ENCODE data around the gene LRRC63.

Gene LRRC63

DNA sequence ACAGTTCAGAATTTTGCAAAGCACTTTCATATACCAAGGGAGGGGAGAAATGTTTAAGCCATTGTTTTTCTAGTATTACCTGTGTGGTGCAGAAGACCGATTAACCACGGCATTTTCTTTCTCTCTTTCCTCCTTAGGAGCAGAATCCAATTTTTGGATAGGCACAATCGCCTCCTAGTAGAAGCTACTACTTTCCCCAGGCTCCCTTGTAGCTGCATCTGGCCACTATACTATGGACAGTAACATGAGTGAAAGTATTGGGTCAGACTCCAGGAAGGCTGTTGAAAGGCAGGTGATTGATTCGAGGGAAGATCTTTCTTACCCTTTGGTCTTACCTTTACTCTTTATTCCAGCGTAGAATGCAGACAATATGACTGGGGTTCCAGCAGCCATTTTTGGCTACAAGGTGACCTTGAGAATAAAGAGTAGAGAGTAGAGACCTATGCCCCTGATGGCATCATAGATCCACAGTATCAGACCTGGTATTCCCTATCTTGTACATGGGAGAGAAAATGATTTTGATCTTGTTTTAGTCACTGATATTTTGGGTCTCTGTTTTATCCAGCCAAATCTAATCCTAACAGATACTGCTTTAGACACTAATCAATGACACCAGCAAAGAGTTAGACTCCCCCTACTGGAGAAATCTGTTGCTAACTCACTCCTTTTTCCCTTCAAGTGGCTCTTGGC, 77.0 kb downstream of the LRRC63 start:
- H3K9me3 ChIP-seq (ENCODE audit: insufficient read depth, low read length, severe bottlenecking) = no peaks in the 10 kb centered on the region
- peak overlapping the region; percentile 44 for H3K27ac ChIP-seq (ENCODE audit: low read length)
- DNase-seq (peak; percentile 46), ATAC-seq (ENCODE audit: insufficient read depth, low read depth) (peak; percentile 92)
- H3K4me3 ChIP-seq (ENCODE audit: low read depth in 1 of 2, low read length in 2 of 2) = no peak overlapping the region
- no peak overlapping the region for H3K9ac ChIP-seq (ENCODE audit: low read depth, low read length)
- H2AFZ ChIP-seq (ENCODE audit: low read depth, low read length) = 0 out of 2 replicates have a peak overlapping the region, but pooled peaks have one; percentile 6
- TF ChIP-seq, protein P1, sequence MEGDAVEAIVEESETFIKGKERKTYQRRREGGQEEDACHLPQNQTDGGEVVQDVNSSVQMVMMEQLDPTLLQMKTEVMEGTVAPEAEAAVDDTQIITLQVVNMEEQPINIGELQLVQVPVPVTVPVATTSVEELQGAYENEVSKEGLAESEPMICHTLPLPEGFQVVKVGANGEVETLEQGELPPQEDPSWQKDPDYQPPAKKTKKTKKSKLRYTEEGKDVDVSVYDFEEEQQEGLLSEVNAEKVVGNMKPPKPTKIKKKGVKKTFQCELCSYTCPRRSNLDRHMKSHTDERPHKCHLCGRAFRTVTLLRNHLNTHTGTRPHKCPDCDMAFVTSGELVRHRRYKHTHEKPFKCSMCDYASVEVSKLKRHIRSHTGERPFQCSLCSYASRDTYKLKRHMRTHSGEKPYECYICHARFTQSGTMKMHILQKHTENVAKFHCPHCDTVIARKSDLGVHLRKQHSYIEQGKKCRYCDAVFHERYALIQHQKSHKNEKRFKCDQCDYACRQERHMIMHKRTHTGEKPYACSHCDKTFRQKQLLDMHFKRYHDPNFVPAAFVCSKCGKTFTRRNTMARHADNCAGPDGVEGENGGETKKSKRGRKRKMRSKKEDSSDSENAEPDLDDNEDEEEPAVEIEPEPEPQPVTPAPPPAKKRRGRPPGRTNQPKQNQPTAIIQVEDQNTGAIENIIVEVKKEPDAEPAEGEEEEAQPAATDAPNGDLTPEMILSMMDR (IDR thresholded peaks at IDR 0.05; ENCODE audit: borderline replicate concordance, extremely low read depth, low read length, poor library complexity, severe bottlenecking) = peak; percentile 90
- TF ChIP-seq EZH2 (IDR thresholded peaks at IDR 0.05; ENCODE audit: borderline replicate concordance, low read depth, low read length, severe bottlenecking) = no peak
- H3K27me3 ChIP-seq (ENCODE audit: insufficient read depth, low read length, poor library complexity) = no peaks in the 10 kb centered on the region
- no peak overlapping the region for H3K4me2 ChIP-seq (ENCODE audit: insufficient read depth, low read length)
- H3K79me2 ChIP-seq (ENCODE audit: insufficient read depth, low read length) = no peaks in the 10 kb centered on the region
- no peaks in the 10 kb centered on the region for H4K20me1 ChIP-seq (ENCODE audit: insufficient read depth, low read length)
- no peaks in the 10 kb centered on the region for H3K36me3 ChIP-seq (ENCODE audit: insufficient read depth, low read length)
- H3K4me1 ChIP-seq (ENCODE audit: insufficient read depth, low read length) = peaks cover 17% of the 10 kb centered on the region

DNA sequence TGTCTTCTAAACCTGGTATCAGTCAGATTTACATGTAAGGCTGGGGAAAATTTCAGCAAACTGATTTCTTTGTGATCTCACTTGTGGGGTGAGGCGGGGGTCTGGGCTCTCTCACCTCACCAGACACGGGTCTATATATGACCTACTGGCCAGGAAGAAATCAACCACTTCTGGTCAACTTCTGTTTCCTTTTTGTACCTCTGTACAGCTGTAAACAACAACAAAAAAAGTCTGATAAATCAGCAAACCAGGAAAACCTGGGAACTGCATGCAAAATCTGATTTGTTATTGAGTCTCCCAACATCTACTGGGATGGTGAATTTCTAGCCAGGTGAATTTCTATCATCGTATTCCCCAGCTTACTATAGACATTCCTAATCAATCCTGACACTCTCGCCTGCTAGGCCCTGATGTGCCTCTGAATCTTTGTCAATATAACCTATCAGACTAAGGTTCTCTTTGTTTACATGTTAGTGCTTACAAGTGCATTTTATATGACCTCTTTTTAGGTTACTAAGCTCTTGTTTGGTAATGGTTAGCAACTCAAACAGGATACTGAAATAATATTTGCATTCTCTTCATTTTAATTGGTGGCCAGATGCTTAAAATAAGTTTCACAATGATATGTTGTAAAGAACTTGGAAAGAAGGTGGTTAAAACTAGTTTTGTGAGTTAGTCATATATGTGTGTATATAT, 77.7 kb downstream of the LRRC63 start:
- Histone ChIP-seq H4K20me1 (ENCODE audit: insufficient read depth, low read length) (no peaks in the 10 kb centered on the region), H3K27ac (ENCODE audit: low read length) (peak overlapping the region; percentile 44), H3K4me2 (ENCODE audit: insufficient read depth, low read length) (no peak overlapping the region), H3K4me3 (ENCODE audit: low read depth in 1 of 2, low read length in 2 of 2) (no peak overlapping the region), H3K9ac (ENCODE audit: low read depth, low read length) (no peak overlapping the region), H3K79me2 (ENCODE audit: insufficient read depth, low read length) (no peaks in the 10 kb centered on the region), H3K4me1 (ENCODE audit: insufficient read depth, low read length) (peaks cover 22% of the 10 kb centered on the region), H3K9me3 (ENCODE audit: insufficient read depth, low read length, severe bottlenecking) (no peaks in the 10 kb centered on the region), H3K27me3 (ENCODE audit: insufficient read depth, low read length, poor library complexity) (no peaks in the 10 kb centered on the region), H2AFZ (ENCODE audit: low read depth, low read length) (peak overlapping the region; percentile 51; the same call in 1 of the 2 replicates), H3K36me3 (ENCODE audit: insufficient read depth, low read length) (no peaks in the 10 kb centered on the region)
- DNase-seq = no peak
- ATAC-seq (ENCODE audit: insufficient read depth, low read depth) = no peak; the same call in 2 of the 3 replicates
- TF ChIP-seq, protein P1 (IDR thresholded peaks at IDR 0.05; ENCODE audit: borderline replicate concordance, extremely low read depth, low read length, poor library complexity, severe bottlenecking) = no peak
- TF ChIP-seq EZH2 (IDR thresholded peaks at IDR 0.05; ENCODE audit: borderline replicate concordance, low read depth, low read length, severe bottlenecking) = no peak

DNA sequence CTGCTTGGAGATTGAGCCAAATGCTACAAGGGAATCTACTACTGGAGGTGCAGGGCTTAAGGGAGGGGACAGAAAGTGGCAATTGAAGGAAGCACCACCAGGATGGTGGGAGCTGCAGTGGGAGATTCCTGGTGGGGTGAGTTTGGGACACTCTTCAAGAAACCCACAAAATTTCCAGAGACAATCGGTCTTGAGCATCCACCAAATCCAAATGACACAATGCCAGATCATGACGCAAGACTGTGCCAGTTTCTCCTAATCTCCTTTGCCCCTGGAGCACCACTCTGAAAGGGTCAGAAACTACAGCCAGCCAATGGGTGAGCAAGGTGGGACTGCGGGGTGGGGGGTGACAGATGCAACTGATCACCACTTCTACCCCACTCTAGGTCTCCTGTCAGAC, 78.7 kb downstream of the LRRC63 start:
- Histone ChIP-seq H3K4me3 (ENCODE audit: low read depth in 1 of 2, low read length in 2 of 2) (no peak overlapping the region), H2AFZ (ENCODE audit: low read depth, low read length) (no peak overlapping the region), H3K9me3 (ENCODE audit: insufficient read depth, low read length, severe bottlenecking) (no peaks in the 10 kb centered on the region), H3K4me1 (ENCODE audit: insufficient read depth, low read length) (peaks cover 33% of the 10 kb centered on the region), H3K9ac (ENCODE audit: low read depth, low read length) (no peak overlapping the region), H3K27me3 (ENCODE audit: insufficient read depth, low read length, poor library complexity) (no peaks in the 10 kb centered on the region), H3K79me2 (ENCODE audit: insufficient read depth, low read length) (no peaks in the 10 kb centered on the region), H3K4me2 (ENCODE audit: insufficient read depth, low read length) (no peak overlapping the region), H3K36me3 (ENCODE audit: insufficient read depth, low read length) (no peaks in the 10 kb centered on the region), H3K27ac (ENCODE audit: low read length) (peak overlapping the region; percentile 4; the same call in 1 of the 2 replicates), H4K20me1 (ENCODE audit: insufficient read depth, low read length) (no peaks in the 10 kb centered on the region)
- ATAC-seq (ENCODE audit: insufficient read depth, low read depth) = no peak
- TF ChIP-seq, protein P1 (IDR thresholded peaks at IDR 0.05; ENCODE audit: borderline replicate concordance, extremely low read depth, low read length, poor library complexity, severe bottlenecking) = no peak
- no peak for TF ChIP-seq EZH2 (IDR thresholded peaks at IDR 0.05; ENCODE audit: borderline replicate concordance, low read depth, low read length, severe bottlenecking)
- DNase-seq = no peak
